Urothelium cell line (cell line): ENCODE data around the gene DNAAF3.
A peak's percentile ranks its signal among the peaks of the same experiment; 100 is the strongest.
"Not testable (repeated sequence)": the region's sequence is repeated elsewhere in the genome, so short reads cannot be mapped to it uniquely, and the experiment has no call there.

ENCODE experiments used
- DNase-seq: peaks from one replicate; pipeline ENCODE4 v3.0.0; 2011; ENCODE audit warnings: low spot score, mixed read lengths
- FAIRE-seq: peaks from 2 replicates; lab custom pipeline; 2011; peaks lifted over from hg19 to GRCh38; lab: Jason Lieb, UNC

DNAAF3 gene

DNA sequence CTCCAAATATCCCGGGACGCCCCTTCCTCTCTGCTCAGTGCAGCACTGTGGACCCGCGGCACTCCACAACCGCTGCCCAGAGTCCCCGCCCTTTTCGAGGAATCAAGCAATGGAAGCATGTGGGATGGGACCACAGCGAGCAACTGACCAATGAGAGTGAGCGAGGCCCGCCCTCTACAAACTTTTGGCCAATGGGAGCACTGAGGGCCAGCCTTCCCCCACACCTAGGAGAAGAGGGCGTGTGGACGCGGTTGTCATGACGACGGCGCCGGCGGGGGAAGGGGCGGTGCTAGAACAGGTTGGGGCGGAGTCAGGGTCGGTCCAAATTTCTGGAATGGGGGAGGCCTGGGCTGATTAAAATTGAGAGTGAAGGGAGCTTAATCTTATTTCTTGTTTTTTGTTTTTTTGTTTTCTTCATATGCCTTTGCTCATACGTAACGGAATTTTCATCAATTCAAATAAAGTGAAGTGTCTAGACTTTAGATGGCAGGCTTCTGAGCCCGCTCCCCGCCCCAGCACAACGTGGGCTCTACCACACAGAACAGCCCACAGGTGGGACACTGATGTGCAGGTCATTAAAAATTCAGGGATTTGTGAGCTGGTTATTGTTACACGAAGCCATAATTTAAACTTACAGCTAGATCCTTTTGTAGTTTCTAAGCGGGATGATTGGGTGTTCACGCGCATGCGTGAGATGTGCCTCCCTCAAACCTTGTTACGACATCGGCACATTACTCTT lies at the start of gene DNAAF3:
DNAAF3 (minus strand) TSS at position 84 of the 739 bp plus-strand sequence. CDS start 200 bp downstream, outside the sequence.
- peak; percentile 99 for DNase-seq
- FAIRE-seq = peak; percentile 63

DNA sequence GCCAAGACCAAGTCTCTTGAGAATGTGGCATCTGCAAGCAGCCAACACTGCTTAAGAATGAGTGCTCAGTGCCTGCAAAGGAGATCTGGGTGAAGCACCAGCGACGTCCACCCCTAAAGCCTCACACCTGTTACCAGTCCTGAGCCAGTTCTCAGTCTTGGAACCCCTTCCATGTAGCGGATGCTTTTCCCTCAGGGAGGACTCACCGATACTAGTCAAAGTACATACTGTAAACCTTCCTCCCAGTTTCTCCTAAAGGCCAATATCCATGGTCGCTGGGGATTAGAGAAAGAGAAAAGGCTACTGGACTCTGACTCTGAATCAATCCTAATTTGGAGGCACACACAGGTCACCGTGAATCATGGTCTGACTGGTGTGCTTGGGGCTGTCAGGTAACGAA lies 47.1 kb upstream of the DNAAF3 start:
- DNase-seq (no peak), FAIRE-seq (no peak)

GRCh38 chr19:55212447-55212846 lies 46.0 kb upstream of the DNAAF3 start:
- DNase-seq = no peak
- FAIRE-seq = no peak

- DNase-seq = peak; percentile 75
- FAIRE-seq = no peak
Measured at GRCh38 chr19:55209693-55210472, 43.5 kb upstream of the DNAAF3 start.

DNA sequence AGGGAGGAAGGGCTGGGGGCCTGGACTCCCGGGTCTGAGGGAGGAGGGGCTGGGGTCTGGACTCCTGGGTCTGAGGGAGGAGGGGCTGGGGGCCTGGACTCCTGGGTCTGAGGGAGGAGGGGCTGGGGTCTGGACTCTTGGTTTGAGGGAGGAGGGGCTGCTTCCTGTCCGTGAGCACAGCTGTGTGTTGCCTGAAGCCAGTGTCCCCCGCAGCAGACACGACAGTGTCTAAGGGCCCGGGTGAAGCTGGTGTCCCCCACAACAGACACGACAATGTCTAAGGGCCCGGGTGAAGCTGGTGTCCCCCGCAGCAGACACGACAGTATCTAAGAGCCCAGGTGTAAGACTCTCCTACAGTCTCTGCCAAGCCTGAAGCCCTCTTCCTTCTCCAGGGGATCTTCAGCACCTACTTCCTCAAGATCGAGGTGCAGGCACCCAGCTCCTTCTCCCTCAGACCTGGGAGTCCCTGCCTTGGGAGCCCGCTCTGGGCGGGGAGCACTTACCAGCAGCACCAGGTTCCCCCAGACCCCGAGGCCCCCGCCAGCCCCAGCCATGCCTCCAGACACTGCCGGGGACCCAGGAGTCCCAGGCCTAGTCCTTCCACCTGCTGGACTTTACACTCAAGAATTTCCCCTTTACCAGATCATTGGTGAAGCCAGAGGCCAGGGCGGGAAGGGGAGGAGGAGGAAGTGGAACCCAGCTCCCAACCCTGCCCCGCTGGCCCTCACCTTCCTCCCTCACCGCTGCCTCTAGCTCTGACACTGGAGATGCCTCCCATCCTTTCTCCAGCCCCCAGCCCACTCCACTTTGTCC lies 42.7 kb upstream of the DNAAF3 start, which contains the start of gene PTPRH:
PTPRH (minus strand) TSS at position 622 of the 813 bp plus-strand sequence; CDS start at position 554, 68 bp downstream.
- FAIRE-seq = no peak

GRCh38 chr19:55206664-55207500 lies 40.5 kb upstream of the DNAAF3 start:
- peak; percentile 96 for DNase-seq

More for the DNA sequence above, 42.7 kb upstream of the DNAAF3 start, which contains the start of gene PTPRH:
- DNase-seq = no peak

DNA sequence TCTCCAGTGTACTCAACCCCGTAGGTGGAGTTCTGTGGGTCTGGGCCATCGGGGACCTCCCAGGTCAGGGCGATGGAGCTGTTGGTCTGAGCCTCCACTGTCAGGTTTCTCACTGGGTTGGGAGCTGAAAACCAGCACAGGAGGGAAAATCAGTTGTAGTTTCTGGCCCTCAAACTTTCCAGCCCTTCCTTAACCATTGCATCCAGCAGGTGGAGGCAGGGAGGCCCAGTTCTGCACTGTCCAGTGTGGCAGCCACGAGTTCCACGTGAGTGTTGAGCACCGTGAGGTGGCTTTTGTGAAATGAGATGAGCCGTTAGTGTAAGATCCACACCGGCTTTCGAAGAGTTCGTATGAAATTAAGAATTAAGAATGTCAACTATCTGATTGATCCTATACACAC lies 35.8 kb upstream of the DNAAF3 start:
- DNase-seq, FAIRE-seq: not testable (repeated sequence)

More at GRCh38 chr19:55206664-55207500, 40.5 kb upstream of the DNAAF3 start:
- no peak for FAIRE-seq

DNA sequence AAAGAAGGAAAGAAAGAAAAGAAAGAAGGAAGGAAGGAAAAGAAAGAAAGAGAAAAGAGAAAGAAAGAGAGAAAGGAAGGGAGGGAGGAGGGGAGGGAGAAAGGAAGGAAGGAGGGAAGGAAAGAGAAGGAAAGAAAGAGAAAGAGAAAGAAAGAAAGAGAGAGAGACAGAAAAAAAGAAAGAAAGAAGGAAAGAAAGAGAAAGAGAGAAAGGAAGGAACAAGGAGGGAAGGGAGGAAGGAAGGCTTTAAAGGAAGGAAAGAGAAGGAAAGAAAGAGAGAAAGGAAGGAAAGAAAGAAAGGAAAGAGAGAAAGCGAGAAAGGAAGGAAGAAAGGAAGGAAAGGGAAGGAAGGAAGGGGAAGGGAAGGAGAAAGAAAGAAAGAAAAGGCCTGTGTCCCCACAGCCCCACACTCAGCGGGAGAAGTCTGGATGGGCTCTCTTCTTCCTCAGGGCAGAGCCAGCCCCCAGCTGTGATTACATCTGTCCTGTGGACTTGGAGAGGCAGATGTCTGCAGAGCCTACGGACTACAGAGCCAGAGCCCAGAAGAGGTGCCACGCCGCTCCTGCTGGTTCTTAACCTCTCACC lies 33.3 kb upstream of the DNAAF3 start:
- FAIRE-seq = no peak
- no peak for DNase-seq

- DNase-seq = no peak
- no peak for FAIRE-seq
Measured at GRCh38 chr19:55198651-55199050, 32.2 kb upstream of the DNAAF3 start.

GRCh38 chr19:55197528-55197927 lies 31.1 kb upstream of the DNAAF3 start:
- no peak for DNase-seq
- no peak for FAIRE-seq

DNA sequence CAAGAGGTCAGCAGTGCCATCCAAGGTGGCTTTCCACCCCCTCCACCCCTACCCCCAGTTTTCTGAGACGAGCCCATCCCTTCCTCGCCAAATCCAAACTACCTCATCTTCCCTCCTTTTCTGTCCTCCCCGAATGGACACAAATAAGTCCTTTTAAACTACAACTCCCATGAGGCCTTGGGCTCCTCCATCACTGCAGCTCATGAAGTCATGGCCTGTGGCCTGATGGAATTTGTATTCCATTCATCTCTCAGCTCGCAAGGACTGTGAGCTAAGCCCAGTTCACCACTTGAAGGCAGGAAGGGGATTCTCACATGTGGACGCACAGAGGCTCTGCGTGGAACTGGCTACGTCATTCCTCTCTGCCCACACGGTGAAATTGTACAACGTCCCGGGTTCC lies 30.4 kb upstream of the DNAAF3 start:
- no peak for DNase-seq
- FAIRE-seq = no peak

DNA sequence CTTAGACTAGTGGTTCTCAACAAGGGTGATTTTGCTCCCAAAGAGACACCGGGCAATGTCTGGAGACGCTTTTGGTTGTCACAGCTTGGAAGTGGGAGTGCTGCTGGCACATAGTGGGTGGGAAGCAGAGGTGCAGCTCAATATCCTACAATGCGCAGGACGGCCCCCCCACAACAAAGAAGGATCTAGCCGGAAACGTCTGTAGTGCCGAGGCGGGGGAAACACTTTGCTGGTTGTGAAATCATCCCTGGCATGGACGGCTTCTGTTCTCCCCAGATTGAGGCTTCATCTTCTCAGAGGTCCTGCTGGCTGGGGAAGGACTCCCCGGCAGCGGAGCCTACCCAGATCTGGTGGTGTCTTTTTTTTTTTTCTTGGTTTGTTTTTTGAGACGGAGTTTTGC lies 27.1 kb upstream of the DNAAF3 start:
- no peak for FAIRE-seq
- no peak for DNase-seq

DNA sequence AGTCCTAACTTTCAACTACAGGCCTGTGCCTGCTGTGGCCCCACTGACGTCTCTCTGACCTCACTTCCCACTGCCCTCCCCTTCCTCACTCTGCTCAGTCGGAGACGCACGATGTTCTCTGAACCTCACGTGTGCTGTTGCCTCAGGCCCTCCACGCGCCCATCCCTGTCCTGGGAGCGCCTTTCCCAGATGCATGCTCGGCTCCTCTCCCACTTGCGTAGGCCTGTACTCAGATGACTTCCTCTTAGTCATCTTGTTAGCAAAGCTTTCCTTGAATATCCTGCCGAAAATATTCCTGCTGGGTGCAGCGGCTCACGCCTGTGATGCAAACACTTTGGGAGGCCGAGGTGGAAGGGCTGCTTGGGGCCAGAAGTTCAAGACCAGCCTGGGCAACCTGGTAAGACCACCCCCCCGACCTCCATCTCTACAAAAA lies 23.0 kb upstream of the DNAAF3 start:
- DNase-seq = peak; percentile 79
- peak; percentile 44 for FAIRE-seq

DNA sequence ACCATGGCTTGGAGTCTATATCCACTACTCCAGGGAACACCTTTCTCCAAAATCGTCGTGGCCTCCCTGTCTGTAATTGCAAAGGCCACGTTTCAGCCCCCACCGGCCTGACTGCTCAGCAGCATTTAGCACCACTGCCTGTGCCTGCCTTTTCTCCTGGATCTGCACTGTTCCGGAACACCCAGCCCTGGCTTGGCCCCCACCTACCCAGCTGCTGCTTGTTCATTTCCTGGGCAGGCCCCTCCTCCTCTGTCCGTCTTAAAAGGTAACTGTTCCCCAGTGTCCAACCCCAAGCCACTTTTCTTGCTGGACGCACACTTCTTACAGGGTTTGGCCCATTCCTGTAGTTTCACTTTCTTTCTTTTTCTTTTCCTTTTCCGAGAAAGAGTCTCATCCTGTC lies 22.2 kb upstream of the DNAAF3 start:
- no peak for DNase-seq
- no peak for FAIRE-seq

DNA sequence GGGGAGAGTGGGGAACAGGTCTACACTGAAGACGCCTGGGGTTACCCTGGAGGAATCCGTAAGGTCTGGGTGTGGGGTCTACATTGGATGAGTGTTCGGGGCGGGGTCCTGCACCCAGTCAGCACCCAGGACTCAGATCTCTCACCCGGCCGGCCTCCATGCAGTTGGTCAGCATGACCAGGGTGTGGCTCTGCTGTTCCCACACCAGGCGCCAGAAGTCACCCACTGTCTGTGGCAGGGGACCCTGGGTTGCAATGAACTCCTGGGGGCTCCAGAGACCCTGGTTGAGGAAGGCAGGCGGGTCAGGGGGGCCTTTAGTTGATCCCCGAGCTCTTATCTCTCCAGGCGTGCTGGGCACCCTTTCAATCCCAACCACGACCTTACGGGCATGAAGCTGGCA lies 19.7 kb upstream of the DNAAF3 start:
- FAIRE-seq (no peak), DNase-seq (no peak)

DNA sequence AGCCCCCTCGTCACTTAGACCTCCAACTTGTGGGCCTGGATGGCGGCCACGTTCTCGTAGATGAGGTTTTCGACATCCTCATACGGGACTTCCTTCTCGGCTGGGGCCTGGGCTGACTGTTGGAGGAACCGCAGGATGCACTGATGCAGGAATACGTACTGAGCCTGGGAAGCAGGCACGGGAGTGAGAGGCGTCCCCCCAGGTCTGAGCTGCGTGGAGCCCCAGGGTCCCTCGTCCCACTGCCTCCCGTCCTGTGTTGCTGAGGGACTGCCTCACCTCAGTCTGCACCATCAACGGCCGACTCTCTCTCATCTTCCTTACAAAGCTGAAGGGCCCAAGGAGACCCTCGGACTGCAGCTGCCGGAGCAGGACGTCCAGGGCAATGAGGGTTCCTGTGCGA lies 15.3 kb upstream of the DNAAF3 start:
- no peak for DNase-seq
- FAIRE-seq = no peak

DNA sequence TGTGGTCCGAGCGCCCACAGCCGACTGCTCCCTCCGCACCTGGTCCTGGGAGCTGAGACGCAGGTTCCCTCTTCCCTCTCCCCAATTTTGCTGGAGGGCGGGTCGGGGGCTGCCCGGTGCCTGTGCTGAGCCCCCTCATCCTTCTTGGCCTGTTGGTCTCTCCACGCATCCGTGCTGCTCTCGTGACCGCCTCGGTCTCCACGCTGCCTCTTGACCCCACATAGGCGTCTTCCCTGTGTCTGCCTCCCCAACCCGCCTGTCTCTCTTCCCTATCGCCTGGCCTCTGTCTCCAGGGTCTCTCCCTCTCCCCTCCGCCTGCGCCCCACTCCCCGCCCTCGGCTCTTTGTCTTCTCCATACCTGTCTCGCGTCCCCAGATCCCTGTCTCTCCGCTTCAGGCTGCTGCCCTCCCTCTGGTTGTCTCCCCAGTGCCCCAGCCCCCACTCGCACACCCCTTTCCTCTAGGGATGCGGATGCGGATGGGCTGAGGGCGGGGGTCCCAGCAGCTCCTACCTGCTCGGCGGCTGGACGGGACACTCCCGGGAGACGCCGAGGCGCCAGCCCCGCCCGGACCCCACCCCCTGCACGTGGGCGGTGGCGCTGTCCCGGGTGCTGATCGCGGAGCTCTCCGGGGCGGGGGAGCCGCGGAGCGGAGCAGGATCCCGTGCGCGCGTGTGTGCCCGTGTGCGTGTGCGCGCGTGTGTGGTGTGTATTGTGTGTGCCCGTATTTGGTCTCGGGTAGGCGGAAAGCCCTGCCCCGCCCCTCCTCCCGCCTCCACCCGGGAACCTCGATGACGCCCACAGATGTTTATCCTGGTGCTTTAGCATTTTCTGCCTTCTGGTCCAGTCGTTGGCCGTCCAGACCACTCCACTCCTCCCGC lies 13.4 kb upstream of the DNAAF3 start, which contains the start of gene SYT5:
SYT5 (minus strand) TSS at position 684 of the 879 bp plus-strand sequence. CDS start 1,248 bp downstream, outside the sequence.
- FAIRE-seq (no peak), DNase-seq (peak; percentile 85)

DNA sequence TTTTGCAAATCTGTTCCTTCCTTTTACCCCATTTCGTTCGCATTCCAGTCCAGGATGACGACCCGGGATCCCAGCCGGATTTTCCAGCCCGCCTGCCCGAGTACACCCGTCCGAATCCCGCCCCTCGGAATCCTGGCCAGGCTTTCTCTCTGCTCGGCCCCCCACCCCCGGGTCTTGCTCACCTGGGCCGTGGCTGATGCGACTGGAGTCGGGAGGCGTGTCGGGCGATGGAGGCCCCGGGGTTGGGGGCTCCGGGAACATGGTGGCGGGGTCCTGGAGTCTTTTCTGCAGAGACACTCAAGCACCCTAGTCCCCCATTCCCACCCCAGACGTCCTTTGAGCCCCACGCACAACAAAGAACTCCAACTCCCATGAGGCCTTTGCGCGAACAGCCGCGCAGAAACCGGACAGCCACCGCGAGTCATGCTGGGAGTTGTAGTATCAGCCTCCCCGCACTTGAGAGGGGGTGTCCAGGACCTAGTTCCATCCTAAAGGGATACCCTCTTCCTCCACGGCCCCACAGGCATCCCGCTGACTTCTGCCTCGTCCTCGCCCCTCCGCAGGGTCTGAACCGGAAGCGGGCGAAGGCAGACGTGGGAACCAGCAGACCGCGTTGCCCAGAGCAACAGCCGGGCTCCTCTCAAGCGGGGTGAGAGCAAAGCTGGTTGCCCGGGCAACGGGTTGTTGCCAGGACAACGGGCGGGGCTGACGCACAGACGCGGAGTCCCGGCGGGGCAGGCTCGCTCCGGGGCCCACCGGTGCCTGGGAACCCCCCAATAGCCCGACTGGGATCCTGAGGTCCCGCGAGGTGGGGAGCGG lies 12.6 kb upstream of the DNAAF3 start:
- DNase-seq (peak; percentile 90), FAIRE-seq (no peak)
